Colonic mucosa (tissue), 4 donors: Measurements from ENCODE around the gene GAPDH. TPM values are rescaled to one million over a fixed set of nuclear protein-coding genes. Genes with fewer than 3 reads are reported as not detected.

ENCODE experiments used
- DNase-seq: peaks from one replicate; pipeline ENCODE4 v3.0.0-alpha.2; 2020
- H3K27ac ChIP-seq: fragments of 200-600 bp; one replicate; pipeline ENCODE4 v1.8.0; 2021
- H3K27me3 ChIP-seq: fragments of 200-600 bp; one replicate; pipeline ENCODE4 v1.8.0; 2021
- H3K36me3 ChIP-seq: fragments of 200-600 bp; one replicate; pipeline ENCODE4 v1.8.0; 2021
- H3K4me1 ChIP-seq: fragments of 200-600 bp; one replicate; pipeline ENCODE4 v1.8.0; 2021; ENCODE audit warnings: mild to moderate bottlenecking
- H3K4me3 ChIP-seq: fragments of 200-600 bp; one replicate; pipeline ENCODE4 v1.8.0; 2021
- H3K9ac ChIP-seq, 2 donors: one replicate each; pipeline ENCODE4 v1.7.0; 2013; ENCODE audit warnings: control low read depth in 2 of 2, low read depth in 2 of 2, low read length in 2 of 2
- H3K9me3 ChIP-seq: fragments of 200-600 bp; one replicate; pipeline ENCODE4 v1.8.0; 2021
- CTCF ChIP-seq: fragments of 200-600 bp; IDR thresholded peaks from one replicate; pipeline ENCODE4 v1.8.0; 2022; ENCODE audit warnings: antibody characterized with exemption, mild to moderate bottlenecking
- intact Hi-C: fragments of 100-400 bp; cut with DNase I; formaldehyde crosslinking; loops from one replicate; pipeline ENCODE4 v1.14.1; 2022
- total RNA-seq, 2 donors: library from RNA; stranded (reverse); fragmentation: NEBNext Ultra II Directional in 1 of 2; extraction: Animal tissue kit (Norgen Biotek cat#: 25700) in 1 of 2; gene quantifications; one replicate each; pipeline ENCODE4 v1.2.1, GENCODE V29; 2021
- donor health status: healthy.
- donor health status: DM: no; HTN: no; CAD: no.
- donor health status: DM: no; HTN: no; CAD: no.

GAPDH gene
- total RNA-seq, 2 donors from 2014 or later, result 3,442 to 3,768 TPM

GRCh38 chr12:6548556-6548955 is 14.2 kb downstream of the GAPDH start:
- no peaks in the 10 kb centered on the region for H3K36me3 ChIP-seq
- no peak overlapping the region for H3K27ac ChIP-seq
- no peak overlapping the region for H3K4me3 ChIP-seq
- peaks cover 2% of the 10 kb centered on the region for H3K4me1 ChIP-seq
- intact Hi-C loops, result no loop called here
- TF ChIP-seq CTCF, result no peak
- no peak overlapping the region for H3K9ac ChIP-seq
- DNase-seq, result no peak
- H3K9me3 ChIP-seq, result no peaks in the 10 kb centered on the region
- no peaks in the 10 kb centered on the region for H3K27me3 ChIP-seq

GRCh38 chr12:6548966-6549683 is 14.8 kb downstream of the GAPDH start:
- peaks cover 5% of the 10 kb centered on the region for H3K4me1 ChIP-seq
- H3K9me3 ChIP-seq, result no peaks in the 10 kb centered on the region
- DNase-seq, result no peak
- no peaks in the 10 kb centered on the region for H3K36me3 ChIP-seq
- intact Hi-C loops, result no loop called here
- TF ChIP-seq CTCF, result no peak
- H3K9ac ChIP-seq, result peak overlapping the region in 1 of 2 donors; percentile 26
- no peak overlapping the region for H3K4me3 ChIP-seq
- H3K27ac ChIP-seq, result peak overlapping the region; percentile 49
- no peaks in the 10 kb centered on the region for H3K27me3 ChIP-seq

GRCh38 chr12:6549684-6550151 is 15.4 kb downstream of the GAPDH start:
- peaks cover 5% of the 10 kb centered on the region for H3K4me1 ChIP-seq
- H3K36me3 ChIP-seq, result no peaks in the 10 kb centered on the region

GRCh38 chr12:6550294-6551062 is 16.2 kb downstream of the GAPDH start:
- peak overlapping the region in 1 of 2 donors; percentile 66 for H3K9ac ChIP-seq
- intact Hi-C loops, result no loop called here
- no peak for DNase-seq
- peak overlapping the region; percentile 49 for H3K27ac ChIP-seq
- no peak overlapping the region for H3K4me3 ChIP-seq
- no peak for TF ChIP-seq CTCF
- H3K4me1 ChIP-seq, result peaks cover 5% of the 10 kb centered on the region
- no peaks in the 10 kb centered on the region for H3K27me3 ChIP-seq
- no peaks in the 10 kb centered on the region for H3K9me3 ChIP-seq
- no peaks in the 10 kb centered on the region for H3K36me3 ChIP-seq

More at GRCh38 chr12:6549684-6550151, 15.4 kb downstream of the GAPDH start:
- intact Hi-C loops, result no loop called here
- Histone ChIP-seq H3K9ac (peak overlapping the region in 1 of 2 donors; percentile 26), H3K27ac (peak overlapping the region; percentile 49), H3K4me3 (no peak overlapping the region), H3K27me3 (no peaks in the 10 kb centered on the region), H3K9me3 (no peaks in the 10 kb centered on the region)
- no peak for TF ChIP-seq CTCF
- no peak for DNase-seq

GRCh38 chr12:6551063-6551461 is 16.7 kb downstream of the GAPDH start:
- Histone ChIP-seq H3K27me3 (no peaks in the 10 kb centered on the region), H3K9ac (peak overlapping the region in 1 of 2 donors; percentile 66), H3K27ac (peak overlapping the region; percentile 49), H3K36me3 (no peaks in the 10 kb centered on the region), H3K4me3 (no peak overlapping the region), H3K9me3 (no peaks in the 10 kb centered on the region), H3K4me1 (peaks cover 5% of the 10 kb centered on the region)
- TF ChIP-seq CTCF, result no peak
- intact Hi-C loops, result no loop called here
- no peak for DNase-seq
